Tibial nerve (tissue), 4 donors: Measurements from ENCODE around the gene OR1F1. TPM values are rescaled to one million over a fixed set of nuclear protein-coding genes. Genes with fewer than 3 reads are reported as not detected.
A peak's percentile ranks its signal among the peaks of the same experiment; 100 is the strongest.
"Not testable (repeated sequence)": the region's sequence is repeated elsewhere in the genome, so short reads cannot be mapped to it uniquely, and the experiment has no call there.

ENCODE experiments used
- DNase-seq, 2 donors: peaks; one replicate each; pipeline ENCODE4 v3.0.0-alpha.2; 2019; ENCODE audit warnings: low spot score in 2 of 2
- H3K27ac ChIP-seq, 4 donors: fragments of 200-600 bp; sonication (generic) in 3 of 4; one replicate each; pipeline ENCODE4 v1.5.1; 2017 to 2019; ENCODE audit warnings: mild to moderate bottlenecking in 1 of 4
- H3K27me3 ChIP-seq, 2 donors: fragments of 200-600 bp; sonication (generic) in 1 of 2; one replicate each; pipeline versions ENCODE4 v1.5.1 to v1.6.0; 2017 to 2019
- H3K36me3 ChIP-seq, 3 donors: fragments of 200-600 bp; sonication (generic); one replicate each; pipeline ENCODE4 v1.5.1; 2018 to 2019
- H3K4me1 ChIP-seq, 4 donors: fragments of 200-600 bp; sonication (generic) in 3 of 4; one replicate each; pipeline ENCODE4 v1.5.1; 2017 to 2019
- H3K4me3 ChIP-seq, 4 donors: fragments of 200-600 bp; sonication (generic) in 3 of 4; one replicate each; pipeline ENCODE4 v1.5.1; 2017 to 2019; ENCODE audit warnings: mild to moderate bottlenecking in 1 of 4, moderate library complexity in 1 of 4
- H3K9me3 ChIP-seq, 4 donors: fragments of 200-600 bp; sonication (generic) in 3 of 4; one replicate each; pipeline ENCODE4 v1.5.1; 2017 to 2019
- CTCF ChIP-seq, 5 experiments: fragments of 200-600 bp in 3 of 5; fragments of 450-650 bp in 2 of 5; sonication (generic) in 3 of 5; IDR thresholded peaks; one replicate each; pipeline ENCODE4 v1.5.1; 2016 to 2019; ENCODE audit warnings: antibody characterized with exemption in 5 of 5, mild to moderate bottlenecking in 3 of 5, moderate library complexity in 2 of 5
- EP300 ChIP-seq, 2 donors: sonication (generic); formaldehyde crosslinking; IDR thresholded peaks; one replicate each; pipeline ENCODE4 v1.6.1; 2017; ENCODE audit warnings: antibody characterized with exemption in 2 of 2, mild to moderate bottlenecking in 1 of 2
- POLR2A ChIP-seq, 2 donors: fragments of 450-650 bp; IDR thresholded peaks; one replicate each; pipeline ENCODE4 v1.6.1; 2017; ENCODE audit warnings: antibody characterized with exemption in 2 of 2, mild to moderate bottlenecking in 2 of 2, moderate library complexity in 2 of 2
- WGBS, 2 donors: methylation state at CpG; one replicate each; pipeline ENCODE4 v1.1.5; 2018; 5-methylcytosine and 5-hydroxymethylcytosine counted together
- total RNA-seq, 4 donors: library from RNA; depleted of rRNA; stranded (reverse); fragments of >200 nt; gene quantifications; one replicate each; pipeline ENCODE4 v1.1.0, GENCODE V29; 2016

OR1F1 gene
- not detected for total RNA-seq

- no peak for DNase-seq
- Histone ChIP-seq H3K27ac (no peak within 1 kb of the TSS), H3K4me3 (peak within 1 kb of the TSS in 1 of 4 donors; percentile 20), H3K27me3 (peaks cover 0 to 100% of the 10 kb centered on the region in 2 donors), H3K4me1 (peaks cover 0 to 37% (median 12%) of the 10 kb centered on the region in 4 donors), H3K36me3 (no peaks in the 10 kb centered on the region), H3K9me3 (peaks cover 0 to 7% (median 0%) of the 10 kb centered on the region in 4 donors)
- WGBS, 2 donors, result 2% methylated on average over 47 to 50 of the region's 51 CpGs
- TF ChIP-seq POLR2A (IDR thresholded peaks at IDR 0.05), result no peak
- no peak for TF ChIP-seq EP300 (IDR thresholded peaks at IDR 0.05)
- no peak for TF ChIP-seq CTCF (IDR thresholded peaks at IDR 0.05)
These were observed at the start of gene OR1F1 for GRCh38 chr16:3187798-3188674. TSS of gene OR1F1 (plus strand) at chr16:3188204.

- no peaks in the 10 kb centered on the region for H3K9me3 ChIP-seq
- peaks cover 0 to 65% (median 0%) of the 10 kb centered on the region in 3 donors for H3K36me3 ChIP-seq
- no peak overlapping the region for H3K4me3 ChIP-seq
- no peak overlapping the region for H3K27ac ChIP-seq
- peaks cover 0 to 33% (median 10%) of the 10 kb centered on the region in 4 donors for H3K4me1 ChIP-seq
- no peak for DNase-seq
- WGBS, 2 donors, result 82 to 85% methylated on average over 15 to 20 of the region's 21 CpGs
- H3K27me3 ChIP-seq, result no peaks in the 10 kb centered on the region
- TF ChIP-seq CTCF (IDR thresholded peaks at IDR 0.05) (no peak), EP300 (IDR thresholded peaks at IDR 0.05) (no peak), POLR2A (IDR thresholded peaks at IDR 0.05) (no peak)
These were observed 49.7 kb upstream of the OR1F1 start for GRCh38 chr16:3138342-3138741.

- DNase-seq, result no peak
- H3K9me3 ChIP-seq, result no peaks in the 10 kb centered on the region
- no peaks in the 10 kb centered on the region for H3K27me3 ChIP-seq
- H3K36me3 ChIP-seq, result peaks cover 0 to 65% (median 0%) of the 10 kb centered on the region in 3 donors
- WGBS, 2 donors, result 88 to 95% methylated on average over 14 of the region's 14 CpGs
- TF ChIP-seq CTCF (IDR thresholded peaks at IDR 0.05), result no peak
- TF ChIP-seq POLR2A (IDR thresholded peaks at IDR 0.05), result no peak
- no peak for TF ChIP-seq EP300 (IDR thresholded peaks at IDR 0.05)
- no peak overlapping the region for H3K4me3 ChIP-seq
- H3K4me1 ChIP-seq, result peaks cover 0 to 27% (median 8%) of the 10 kb centered on the region in 4 donors
- no peak overlapping the region for H3K27ac ChIP-seq
These were observed 49.1 kb upstream of the OR1F1 start for GRCh38 chr16:3138823-3139426.

- not testable (repeated sequence) for H3K27me3 ChIP-seq, H3K27ac ChIP-seq, DNase-seq, H3K9me3 ChIP-seq, H3K4me3 ChIP-seq
- H3K36me3 ChIP-seq, result peaks cover 0 to 65% (median 0%) of the 10 kb centered on the region in 3 donors
- 89 to 93% methylated on average over 9 of the region's 9 CpGs for WGBS, 2 donors
- H3K4me1 ChIP-seq, result peaks cover 0 to 23% (median 6%) of the 10 kb centered on the region in 4 donors
These were observed 48.4 kb upstream of the OR1F1 start for GRCh38 chr16:3139561-3139960.

GRCh38 chr16:3140603-3141427 is 47.2 kb upstream of the OR1F1 start:
- H3K4me3 ChIP-seq, result no peak overlapping the region
- no peaks in the 10 kb centered on the region for H3K27me3 ChIP-seq
- 94 to 95% methylated on average over 59 to 65 of the region's 69 CpGs for WGBS, 2 donors
- TF ChIP-seq EP300 (IDR thresholded peaks at IDR 0.05), result no peak
- TF ChIP-seq CTCF (IDR thresholded peaks at IDR 0.05), result no peak
- no peak for TF ChIP-seq POLR2A (IDR thresholded peaks at IDR 0.05)
- DNase-seq, result no peak
- peaks cover 0 to 19% (median 4%) of the 10 kb centered on the region in 4 donors for H3K4me1 ChIP-seq
- H3K27ac ChIP-seq, result no peak overlapping the region
- H3K9me3 ChIP-seq, result no peaks in the 10 kb centered on the region
- peaks cover 0 to 65% (median 0%) of the 10 kb centered on the region in 3 donors for H3K36me3 ChIP-seq
